Brain microvascular endothelial cell (primary cell): ENCODE data around the gene USF3.

Experiments
- DNase-seq: peaks from one replicate; pipeline ENCODE4 v3.0.0-alpha.2; 2020
- H3K27ac ChIP-seq: fragments of 250-450 bp; sonication (Bioruptor Pico); 2 replicates; pipeline ENCODE4 v1.5.1; 2020; ENCODE audit warnings: mild to moderate bottlenecking, moderate library complexity
- H3K27me3 ChIP-seq: fragments of 250-450 bp; sonication (Bioruptor Pico); replicated peaks from 2 replicates; pipeline ENCODE4 v1.5.1; 2020; ENCODE audit warnings: mild to moderate bottlenecking
- H3K36me3 ChIP-seq: fragments of 250-450 bp; sonication (Bioruptor Pico); replicated peaks from 2 replicates; pipeline ENCODE4 v1.5.1; 2020; ENCODE audit warnings: mild to moderate bottlenecking
- H3K4me3 ChIP-seq: 2 replicates; pipeline ENCODE4 v1.5.1; 2011; ENCODE audit warnings: low read depth, mild to moderate bottlenecking, control low read depth, low read length, moderate library complexity
- CTCF ChIP-seq: IDR thresholded peaks from 2 replicates; pipeline ENCODE4 v1.5.1; 2011; ENCODE audit warnings: low read depth, mild to moderate bottlenecking, moderate library complexity, low read length, control low read depth, inconsistent platforms; ENCODE audit errors: missing control alignments
- in situ Hi-C: cut with HindIII; loops from 2 replicates; pipeline ENCODE4 v1.10.0; 2017; ENCODE audit warnings: low sequenced_read_pairs, low pct_ligation_motif_present

USF3 gene

GRCh38 chr3:113719758-113720157 is 23.3 kb upstream of the USF3 start:
- H3K27ac ChIP-seq: no peak overlapping the region
- no peak for DNase-seq
- TF ChIP-seq CTCF: no peak
- in situ Hi-C loops: no loop called here
- peaks cover 6% of the 10 kb centered on the region for H3K36me3 ChIP-seq
- H3K27me3 ChIP-seq: no peaks in the 10 kb centered on the region
- H3K4me3 ChIP-seq: no peak overlapping the region

GRCh38 chr3:113719294-113719693 is 22.9 kb upstream of the USF3 start:
- Histone ChIP-seq H3K27me3 (no peaks in the 10 kb centered on the region), H3K4me3 (no peak overlapping the region), H3K36me3 (peaks cover 6% of the 10 kb centered on the region), H3K27ac (no peak overlapping the region)
- DNase-seq: no peak
- no peak for TF ChIP-seq CTCF
- in situ Hi-C loops: no loop called here

- DNase-seq: no peak
- H3K36me3 ChIP-seq: peaks cover 6% of the 10 kb centered on the region
- TF ChIP-seq CTCF: no peak
These were observed 21.4 kb upstream of the USF3 start for GRCh38 chr3:113717818-113718217.

GRCh38 chr3:113717308-113717707 is 20.9 kb upstream of the USF3 start:
- no peaks in the 10 kb centered on the region for H3K27me3 ChIP-seq
- in situ Hi-C loops: no loop called here
- peaks cover 6% of the 10 kb centered on the region for H3K36me3 ChIP-seq
- no peak overlapping the region for H3K4me3 ChIP-seq
- DNase-seq: no peak
- TF ChIP-seq CTCF: no peak
- no peak overlapping the region for H3K27ac ChIP-seq

More at GRCh38 chr3:113717818-113718217, 21.4 kb upstream of the USF3 start:
- Histone ChIP-seq H3K4me3 (no peak overlapping the region), H3K27me3 (no peaks in the 10 kb centered on the region), H3K27ac (no peak overlapping the region)
- in situ Hi-C loops: no loop called here

GRCh38 chr3:113714702-113715101 is 18.3 kb upstream of the USF3 start:
- H3K27me3 ChIP-seq: no peaks in the 10 kb centered on the region
- peaks cover 4% of the 10 kb centered on the region for H3K36me3 ChIP-seq
- no peak overlapping the region for H3K27ac ChIP-seq
- in situ Hi-C loops: no loop called here
- no peak for DNase-seq
- H3K4me3 ChIP-seq: no peak overlapping the region
- TF ChIP-seq CTCF: no peak

GRCh38 chr3:113712129-113712528 is 15.7 kb upstream of the USF3 start:
- H3K36me3 ChIP-seq: no peaks in the 10 kb centered on the region
- no peak for DNase-seq
- no peaks in the 10 kb centered on the region for H3K27me3 ChIP-seq
- H3K4me3 ChIP-seq: no peak overlapping the region
- in situ Hi-C loops: no loop called here
- H3K27ac ChIP-seq: no peak overlapping the region
- TF ChIP-seq CTCF: no peak
